B cell (primary cell): ENCODE measurements around the gene LRCOL1. TPM values are rescaled to one million over a fixed set of nuclear protein-coding genes. Genes with fewer than 3 reads are reported as not detected.

Source experiments
- ATAC-seq: fragments of 200-7000 bp; cut with Tn5 transposase; one replicate; pipeline ENCODE4 v1.10.0; 2021; ENCODE audit warnings: low read depth, mild to moderate bottlenecking, moderate number of reproducible peaks, moderate library complexity
- CTCF ChIA-PET: fragments of 350-600 bp; sonication (Branson Sonifier 250); formaldehyde crosslinking; loops from one replicate; lab custom pipeline; 2021; ENCODE audit warnings: antibody characterized with exemption, inconsistent platforms; lab: Charles Lee
- POLR2A ChIA-PET: fragments of 350-600 bp; sonication (Branson Sonifier 250); formaldehyde crosslinking; loops from one replicate; lab custom pipeline; 2021; ENCODE audit warnings: antibody characterized with exemption; lab: Charles Lee
- DNase-seq: peaks from one replicate; pipeline ENCODE4 v3.0.0; 2013
- H2AFZ ChIP-seq: 2 replicates; pipeline ENCODE4 v1.6.1; 2012; ENCODE audit warnings: mild to moderate bottlenecking, low read depth, low read length; ENCODE audit not compliant: insufficient read depth, poor library complexity, severe bottlenecking
- H3K27ac ChIP-seq, 2 donors: 1 replicate in 1 of 2; 2 replicates in 1 of 2; pipeline ENCODE4 v1.5.1; 2012 to 2013; ENCODE audit warnings: low read length in 2 of 2, mild to moderate bottlenecking in 2 of 2, moderate library complexity in 1 of 2
- H3K27me3 ChIP-seq, 4 experiments: fragments of 200-600 bp in 1 of 4; sonication (generic) in 1 of 4; replicated peaks in 1 of 4; 1 replicate in 2 of 4; 2 replicates in 2 of 4; pipeline versions ENCODE4 v1.6.1 to v1.7.0; 2013 to 2016; ENCODE audit warnings: low read length in 3 of 4, mild to moderate bottlenecking in 2 of 4, mixed read lengths in 1 of 4, moderate library complexity in 1 of 4; ENCODE audit not compliant: insufficient read depth in 4 of 4, control insufficient read depth in 3 of 4; ENCODE audit errors: control extremely low read depth in 1 of 4
- H3K36me3 ChIP-seq, 2 experiments: replicated peaks in 1 of 2; 1 replicate in 1 of 2; 2 replicates in 1 of 2; pipeline versions ENCODE4 v1.6.1 to v1.7.1; 2013; ENCODE audit warnings: low read length in 1 of 2; ENCODE audit not compliant: insufficient read depth in 2 of 2, control insufficient read depth in 1 of 2; ENCODE audit errors: control extremely low read depth in 1 of 2, extremely low read depth in 1 of 2
- H3K4me1 ChIP-seq, 2 donors: fragments of 200-600 bp in 1 of 2; sonication (generic) in 1 of 2; 1 replicate in 1 of 2; 2 replicates in 1 of 2; pipeline versions ENCODE4 v1.5.1 to v1.6.1; 2013 to 2017; ENCODE audit warnings: low read length in 2 of 2; ENCODE audit not compliant: control insufficient read depth in 2 of 2, insufficient read depth in 2 of 2
- H3K4me2 ChIP-seq: replicated peaks from 2 replicates; pipeline ENCODE3; 2012; ENCODE audit warnings: mild to moderate bottlenecking, low read depth, low read length; ENCODE audit not compliant: poor library complexity, severe bottlenecking
- H3K4me3 ChIP-seq, 5 experiments: fragments of 200-600 bp in 1 of 5; sonication (generic) in 1 of 5; 1 replicate in 3 of 5; 2 replicates in 2 of 5; pipeline versions ENCODE4 v1.5.1 to v1.7.0; 2011 to 2016; ENCODE audit warnings: low read length in 4 of 5, mild to moderate bottlenecking in 4 of 5, low read depth in 2 of 5, control low read depth in 1 of 5, moderate library complexity in 1 of 5; ENCODE audit not compliant: insufficient read depth in 1 of 5; ENCODE audit errors: control extremely low read depth in 1 of 5, extremely low read depth in 1 of 5
- H3K79me2 ChIP-seq: fragments of 200-600 bp; sonication (generic); one replicate; pipeline ENCODE4 v1.6.0; 2016; ENCODE audit warnings: low read length; ENCODE audit not compliant: control insufficient read depth, insufficient read depth
- H3K9ac ChIP-seq: fragments of 200-600 bp; sonication (generic); 2 replicates; pipeline ENCODE4 v1.6.1; 2017; ENCODE audit warnings: mild to moderate bottlenecking, low read length, moderate library complexity
- H3K9me3 ChIP-seq, 3 donors: one replicate each; pipeline versions ENCODE4 v1.6.1 to v1.7.1; 2013; ENCODE audit warnings: low read length in 2 of 3; ENCODE audit not compliant: control insufficient read depth in 2 of 3, insufficient read depth in 1 of 3; ENCODE audit errors: control extremely low read depth in 1 of 3
- H4K20me1 ChIP-seq: 2 replicates; pipeline ENCODE4 v1.6.0; 2012; ENCODE audit warnings: mild to moderate bottlenecking, low read length; ENCODE audit not compliant: insufficient read depth, control insufficient read depth, poor library complexity, severe bottlenecking
- H3K27ac Mint-ChIP-seq: one replicate; pipeline ENCODE4 v1.8.0; 2021; ENCODE audit warnings: mixed read lengths
- H3K27me3 Mint-ChIP-seq: one replicate; pipeline ENCODE4 v1.8.0; 2021; ENCODE audit warnings: mixed read lengths
- H3K4me1 Mint-ChIP-seq: one replicate; pipeline ENCODE4 v1.8.0; 2021; ENCODE audit warnings: mixed read lengths
- H3K4me3 Mint-ChIP-seq: one replicate; pipeline ENCODE4 v1.8.0; 2021; ENCODE audit warnings: mixed read lengths
- H3K9me3 Mint-ChIP-seq: one replicate; pipeline ENCODE4 v1.8.0; 2022; ENCODE audit warnings: mixed read lengths; ENCODE audit not compliant: insufficient read depth
- EZH2 ChIP-seq: IDR thresholded peaks from 2 replicates; pipeline ENCODE4 v1.6.1; 2012; ENCODE audit warnings: borderline replicate concordance, low read depth, mild to moderate bottlenecking, moderate library complexity, low read length; ENCODE audit not compliant: insufficient read depth, poor library complexity, severe bottlenecking
- WGBS: methylation state at CpG from one replicate; pipeline ENCODE4 v1.1.5; 2013; ENCODE audit warnings: missing lambda C conversion rate; ENCODE audit not compliant: insufficient coverage; 5-methylcytosine and 5-hydroxymethylcytosine counted together
- intact Hi-C: fragments of 100-400 bp; cut with micrococcal nuclease; formaldehyde crosslinking; loops from one replicate; pipeline ENCODE4 v1.10.0; 2022
- polyA plus RNA-seq: library from polyadenylated mRNA; depleted of rRNA; stranded (reverse); fragments of >200 nt; gene quantifications from 2 replicates; pipeline ENCODE4 v1.2.3, GENCODE V29; 2012
- total RNA-seq, 2 donors: library from RNA; stranded (reverse); fragments of 120-200 nt in 1 of 2; gene quantifications; 1 replicate in 1 of 2; 2 replicates in 1 of 2; pipeline versions ENCODE4 v1.2.3 to v1.2.4, GENCODE V29; 2013 to 2022
- TF ChIP-seq, protein P1 (sequence below): fragments of 200-600 bp; IDR thresholded peaks from one replicate; pipeline ENCODE4 v1.8.0; 2022; ENCODE audit warnings: antibody characterized with exemption, mild to moderate bottlenecking

Gene LRCOL1
- total and polyA plus RNA-seq, 2 donors (not counting 1 experiment from before 2014, with no cell fraction given): not detected

GRCh38 chr12:132579744-132580143 is 30.6 kb downstream of the LRCOL1 start:
- Mint-ChIP-seq H3K4me3 (no peak overlapping the region), H3K27me3 (no peaks in the 10 kb centered on the region), H3K4me1 (no peaks in the 10 kb centered on the region), H3K27ac (no peak overlapping the region), H3K9me3 (no peaks in the 10 kb centered on the region)
- WGBS: 90% methylated on average over 8 of the region's 12 CpGs
- Histone ChIP-seq H3K27me3 (no peaks in the 10 kb centered on the region), H3K9me3 (no peaks in the 10 kb centered on the region), H3K36me3 (peaks cover 0 to 43% of the 10 kb centered on the region in 2 experiments), H2AFZ (no peak overlapping the region), H3K79me2 (no peaks in the 10 kb centered on the region), H3K4me3 (no peak overlapping the region), H3K4me1 (no peaks in the 10 kb centered on the region), H3K9ac (no peak overlapping the region), H3K4me2 (no peak overlapping the region), H3K27ac (no peak overlapping the region), H4K20me1 (peaks cover 8% of the 10 kb centered on the region)
- DNase-seq (no peak), ATAC-seq (no peak)
- ChIA-PET CTCF (interaction anchor here (1.1 kb wide), 1 partner anchor 165 kb away, joined by 3 read pairs; no protein-coding TSS in a partner anchor), POLR2A (interaction anchor here (0.5 to 0.6 kb wide), 2 partner anchors 20 to 126 kb away, joined by 3 to 6 read pairs; no protein-coding TSS in a partner anchor)
- intact Hi-C loops: no loop called here
- TF ChIP-seq, protein P1, sequence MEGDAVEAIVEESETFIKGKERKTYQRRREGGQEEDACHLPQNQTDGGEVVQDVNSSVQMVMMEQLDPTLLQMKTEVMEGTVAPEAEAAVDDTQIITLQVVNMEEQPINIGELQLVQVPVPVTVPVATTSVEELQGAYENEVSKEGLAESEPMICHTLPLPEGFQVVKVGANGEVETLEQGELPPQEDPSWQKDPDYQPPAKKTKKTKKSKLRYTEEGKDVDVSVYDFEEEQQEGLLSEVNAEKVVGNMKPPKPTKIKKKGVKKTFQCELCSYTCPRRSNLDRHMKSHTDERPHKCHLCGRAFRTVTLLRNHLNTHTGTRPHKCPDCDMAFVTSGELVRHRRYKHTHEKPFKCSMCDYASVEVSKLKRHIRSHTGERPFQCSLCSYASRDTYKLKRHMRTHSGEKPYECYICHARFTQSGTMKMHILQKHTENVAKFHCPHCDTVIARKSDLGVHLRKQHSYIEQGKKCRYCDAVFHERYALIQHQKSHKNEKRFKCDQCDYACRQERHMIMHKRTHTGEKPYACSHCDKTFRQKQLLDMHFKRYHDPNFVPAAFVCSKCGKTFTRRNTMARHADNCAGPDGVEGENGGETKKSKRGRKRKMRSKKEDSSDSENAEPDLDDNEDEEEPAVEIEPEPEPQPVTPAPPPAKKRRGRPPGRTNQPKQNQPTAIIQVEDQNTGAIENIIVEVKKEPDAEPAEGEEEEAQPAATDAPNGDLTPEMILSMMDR: no peak
- no peak for TF ChIP-seq EZH2

DNA sequence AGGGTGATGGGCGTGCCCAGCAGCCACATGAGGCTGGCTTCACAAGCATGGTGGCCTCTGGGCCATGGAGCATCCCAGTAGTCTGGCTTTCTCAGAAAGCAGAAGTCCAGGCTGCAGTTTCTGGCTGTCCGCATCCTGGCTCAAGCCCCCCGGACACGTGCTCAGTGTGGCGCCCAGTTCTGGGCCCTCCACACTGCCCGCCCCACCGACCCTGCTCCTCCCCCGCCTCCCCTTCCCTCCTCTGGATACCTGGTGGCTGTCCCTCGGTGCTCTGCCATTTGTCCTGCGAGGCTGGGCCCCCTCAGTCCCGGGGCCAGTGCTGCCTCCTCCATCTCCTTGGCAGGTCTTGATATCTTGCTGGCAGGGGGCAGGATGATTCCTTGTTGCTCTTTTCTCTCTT is 31.6 kb downstream of the LRCOL1 start:
- no peak overlapping the region for H3K27ac ChIP-seq
- no peaks in the 10 kb centered on the region for H3K9me3 Mint-ChIP-seq
- ATAC-seq: no peak

More for the DNA sequence above, 31.6 kb downstream of the LRCOL1 start:
- Histone ChIP-seq H3K36me3 (peaks cover 0 to 43% of the 10 kb centered on the region in 2 experiments), H3K27me3 (no peaks in the 10 kb centered on the region), H3K4me1 (no peaks in the 10 kb centered on the region), H3K4me3 (no peak overlapping the region), H3K4me2 (no peak overlapping the region), H3K9ac (no peak overlapping the region), H3K79me2 (no peaks in the 10 kb centered on the region), H2AFZ (no peak overlapping the region), H4K20me1 (peaks cover 8% of the 10 kb centered on the region), H3K9me3 (no peaks in the 10 kb centered on the region)
- WGBS: 91% methylated on average over 7 of the region's 11 CpGs
- intact Hi-C loops: no loop called here
- no peak overlapping the region for H3K4me3 Mint-ChIP-seq
- H3K4me1 Mint-ChIP-seq: no peaks in the 10 kb centered on the region
- H3K27me3 Mint-ChIP-seq: no peaks in the 10 kb centered on the region
- no peak overlapping the region for H3K27ac Mint-ChIP-seq
- ChIA-PET POLR2A (interaction anchor here (0.6 kb wide), 1 partner anchor 125 kb away, joined by 6 read pairs; no protein-coding TSS in a partner anchor), CTCF (no interaction called here)
- DNase-seq: no peak
- TF ChIP-seq, protein P1: no peak
- no peak for TF ChIP-seq EZH2
